NCI-H1048 (cell line): ENCODE results near the gene SALL4.
"Not testable (repeated sequence)": the region's sequence is repeated elsewhere in the genome, so short reads cannot be mapped to it uniquely, and the experiment has no call there.

Source experiments
- DNase-seq: peaks from one replicate; lab custom pipeline; 2025; lab: John Stamatoyannopoulos, UW

Gene SALL4

DNA sequence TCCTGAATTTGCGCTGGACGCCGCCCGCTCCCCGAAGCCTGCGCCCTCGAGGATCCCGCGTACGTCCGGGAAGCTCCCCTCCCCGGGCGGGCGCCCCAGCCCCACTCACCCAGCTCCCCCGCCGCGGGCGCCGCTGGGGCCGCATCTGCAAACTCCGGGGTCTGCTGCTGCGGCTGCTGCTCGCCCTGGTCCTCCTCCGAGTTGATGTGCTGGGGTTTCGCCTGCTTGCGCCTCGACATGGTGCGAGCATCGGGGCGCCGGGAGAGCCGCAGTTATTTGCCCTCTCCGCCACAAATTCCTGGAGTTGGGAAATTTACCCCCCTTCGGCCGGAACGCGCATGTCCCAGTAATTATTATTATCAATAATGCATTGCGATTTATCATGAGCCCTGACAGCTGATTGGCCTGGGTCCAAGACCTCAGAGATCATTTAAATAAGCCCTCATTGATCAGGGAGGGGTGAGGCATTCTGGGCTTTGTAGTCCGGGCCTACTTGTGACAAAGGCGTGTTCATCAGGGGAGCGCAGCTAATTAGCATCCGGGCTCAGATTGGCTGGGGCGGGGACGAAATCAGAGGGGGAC lies at the start of gene SALL4:
Gene SALL4 (minus strand): TSS at position 352 of the 582 bp plus-strand sequence. CDS start 113 bp downstream, at position 239.
- no peak for DNase-seq

DNA sequence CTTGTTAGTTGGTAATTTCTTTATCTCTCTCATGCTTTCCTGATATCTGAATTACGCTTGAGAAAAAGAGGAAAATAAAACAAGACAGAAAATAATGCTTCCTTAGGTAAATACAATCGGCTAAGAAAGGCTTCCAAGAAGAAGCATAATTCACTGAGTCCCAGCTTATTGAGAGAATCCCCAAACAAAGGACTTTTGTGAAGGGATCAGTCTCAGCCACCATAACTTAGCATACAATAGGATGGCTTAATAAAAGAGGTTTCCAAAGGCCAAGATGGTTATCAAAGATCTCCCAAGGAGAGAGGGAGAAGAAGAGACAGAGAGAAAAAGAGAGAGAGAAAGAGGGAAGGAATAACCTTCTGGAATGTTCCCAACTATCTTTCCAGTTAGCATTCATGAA lies 46.0 kb upstream of the SALL4 start:
- no peak for DNase-seq

GRCh38 chr20:51840865-51841264 lies 38.5 kb upstream of the SALL4 start:
- DNase-seq = no peak

DNA sequence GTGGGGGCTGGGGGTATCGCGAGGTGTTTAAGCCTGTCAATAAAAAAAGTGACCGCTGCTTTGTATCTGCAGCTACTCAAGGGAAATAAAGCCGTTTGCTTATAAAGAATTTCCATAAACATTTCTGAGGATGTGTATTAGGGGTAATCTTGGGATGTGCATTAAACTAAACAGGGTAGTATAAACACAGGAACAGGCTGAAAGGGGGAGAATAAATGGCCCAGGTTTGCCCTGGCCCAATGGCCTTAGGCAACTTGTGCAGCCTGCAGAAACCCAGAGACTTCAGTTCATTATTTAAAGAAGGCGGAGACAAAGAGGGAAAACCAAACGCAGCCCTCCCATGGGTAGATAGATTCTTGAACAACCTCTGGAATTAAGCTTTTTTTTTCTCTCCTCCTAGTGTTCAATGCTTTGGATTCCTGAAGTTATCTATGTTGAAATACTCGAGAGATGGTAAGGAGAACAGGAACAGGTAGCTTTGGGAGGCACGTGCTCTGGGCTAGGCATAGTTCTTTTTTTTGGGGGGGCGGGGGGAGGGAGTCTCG lies 35.6 kb upstream of the SALL4 start:
- DNase-seq = no peak

DNA sequence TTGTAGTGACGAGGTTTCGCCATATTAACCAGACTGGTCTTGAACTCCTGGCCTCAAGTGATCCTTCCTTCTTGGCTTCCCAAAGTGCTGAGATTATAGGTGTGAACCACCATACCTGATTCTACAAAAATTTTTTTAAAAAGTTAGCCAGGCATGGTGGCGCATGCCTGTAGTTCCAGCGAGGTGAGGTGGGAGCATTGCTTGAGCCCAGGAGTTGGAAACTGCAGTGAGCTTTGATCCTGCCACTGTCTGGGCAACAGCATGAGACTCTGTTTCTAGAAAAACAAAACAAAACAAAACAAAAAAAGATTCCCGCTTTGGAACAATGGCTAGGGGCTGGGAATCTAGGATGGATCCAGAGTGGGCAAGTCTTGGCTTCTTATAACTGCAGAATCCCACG lies 35.1 kb upstream of the SALL4 start:
- DNase-seq = no peak

DNA sequence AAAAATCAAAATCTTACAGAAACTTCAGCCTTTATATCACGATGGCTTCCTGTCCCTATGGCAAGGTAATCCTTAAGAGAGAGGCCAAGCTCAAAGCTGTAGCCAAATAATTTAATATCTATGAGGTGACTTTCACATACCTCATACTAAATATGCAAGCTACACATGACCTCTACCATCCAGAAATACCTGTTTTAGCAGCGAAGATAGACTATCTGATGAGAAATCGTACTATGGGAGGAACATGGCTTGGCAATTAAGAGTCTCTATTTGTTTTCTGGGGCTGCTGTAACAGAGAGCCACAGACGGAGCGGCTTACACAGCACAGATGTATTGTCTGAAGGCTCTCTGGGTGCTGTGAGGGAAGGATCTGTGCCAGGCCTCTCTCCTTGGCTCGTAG lies 31.0 kb upstream of the SALL4 start:
- DNase-seq = no peak

DNA sequence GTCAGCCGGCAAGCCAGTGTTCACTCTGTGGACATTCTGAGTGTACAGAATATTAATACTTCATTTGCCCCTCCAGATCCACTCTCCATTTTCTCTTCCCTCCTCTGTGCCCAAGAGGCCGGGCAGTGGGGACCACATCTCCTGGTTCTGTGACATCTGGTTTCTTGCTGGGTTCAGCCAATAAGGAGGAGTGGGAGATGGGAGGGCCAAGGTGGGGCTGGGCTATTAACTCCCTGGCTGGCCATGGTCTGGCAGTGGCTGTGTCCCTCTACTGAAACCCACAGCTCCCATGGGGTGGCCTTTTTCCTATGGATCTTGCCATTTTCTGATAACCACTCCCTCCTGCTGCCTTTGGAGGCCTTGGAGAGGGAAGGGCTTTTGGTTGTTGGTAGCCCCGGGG lies 30.0 kb upstream of the SALL4 start:
- no peak for DNase-seq

- DNase-seq = no peak
Measured at GRCh38 chr20:51831866-51832265, 29.5 kb upstream of the SALL4 start.

- DNase-seq = no peak
Measured at GRCh38 chr20:51830538-51830937, 28.2 kb upstream of the SALL4 start.

- DNase-seq = no peak
Measured at GRCh38 chr20:51828762-51829161, 26.4 kb upstream of the SALL4 start.

DNA sequence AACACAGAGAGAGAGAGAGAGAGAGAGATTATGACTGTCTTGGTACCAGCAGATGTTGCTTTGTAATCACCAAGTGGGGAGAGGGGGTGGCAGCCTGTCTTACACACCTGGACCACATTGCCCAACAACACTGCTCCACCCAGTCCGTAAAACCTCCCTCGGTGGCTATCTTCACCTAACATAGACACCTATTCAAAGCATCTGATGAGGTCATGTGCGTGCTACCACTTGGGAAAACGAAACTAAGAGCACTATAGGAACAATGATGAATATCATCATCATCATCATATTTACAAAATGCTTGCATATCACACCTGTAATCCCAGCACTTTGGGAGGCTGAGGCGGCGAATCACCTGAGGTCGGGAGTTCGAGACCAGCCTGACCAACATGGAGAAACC lies 24.1 kb upstream of the SALL4 start:
- no peak for DNase-seq

DNA sequence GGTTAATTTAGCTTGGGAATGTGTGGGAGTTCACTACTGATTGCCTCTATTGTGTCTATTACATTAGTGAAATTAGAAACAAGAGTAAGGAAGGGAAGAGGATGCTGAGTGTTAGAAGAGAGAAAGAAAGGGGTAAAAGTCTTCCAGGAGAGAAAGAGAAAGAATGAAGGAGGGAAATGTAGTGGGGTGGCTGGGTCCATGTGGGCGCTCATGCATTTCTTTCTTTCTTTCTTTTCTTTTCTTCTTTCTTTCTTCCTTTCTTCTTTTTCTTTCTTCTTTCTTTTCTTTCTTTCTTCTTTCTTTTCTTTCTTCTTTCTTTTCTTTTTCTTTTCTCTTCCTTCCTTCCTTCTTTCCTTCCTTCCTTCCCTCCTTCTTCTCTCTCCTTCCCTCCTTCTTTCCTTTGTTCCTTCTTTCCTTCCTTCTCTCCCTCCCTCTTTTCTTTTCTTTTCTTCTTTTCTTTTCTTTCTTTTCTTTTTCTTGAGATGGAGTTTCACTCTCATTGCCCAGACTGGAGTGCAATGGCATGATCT lies 16.2 kb upstream of the SALL4 start:
- no peak for DNase-seq

GRCh38 chr20:51816856-51817255 lies 14.5 kb upstream of the SALL4 start:
- not testable (repeated sequence) for DNase-seq

DNA sequence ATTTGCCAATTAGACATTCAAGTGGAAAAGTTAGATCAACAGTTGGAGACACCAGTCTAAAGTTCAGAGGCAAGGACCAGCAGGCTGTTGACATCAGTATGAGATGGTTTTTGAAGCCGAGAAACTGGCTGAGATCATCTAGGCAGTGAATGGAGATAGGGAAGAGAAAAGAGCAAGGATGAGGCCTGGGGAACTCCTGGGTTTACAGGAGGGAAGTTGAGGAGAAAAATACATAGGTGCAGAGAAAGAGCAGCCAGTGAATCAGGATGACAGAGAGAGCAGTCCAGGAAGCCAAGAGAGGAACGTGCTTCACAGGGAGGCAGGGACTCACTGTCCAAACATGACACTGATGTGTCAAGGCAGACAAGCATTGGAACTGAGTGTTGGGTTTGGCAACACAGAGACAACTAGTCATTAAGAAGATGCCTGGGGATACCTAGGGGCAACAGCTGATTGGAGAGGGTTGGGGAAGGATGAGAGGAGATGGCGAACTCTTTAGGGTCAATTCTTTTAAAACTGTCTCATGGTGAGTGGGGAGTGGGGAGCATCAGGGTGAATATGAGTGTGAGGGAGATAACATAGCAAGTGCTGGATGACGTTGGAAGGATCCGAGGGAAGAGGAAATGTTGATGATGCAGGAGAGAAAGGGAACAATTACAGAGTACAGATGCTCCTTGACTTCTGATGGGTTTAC lies 13.2 kb upstream of the SALL4 start:
- no peak for DNase-seq

GRCh38 chr20:51812861-51813260 lies 10.5 kb upstream of the SALL4 start:
- DNase-seq = no peak

DNA sequence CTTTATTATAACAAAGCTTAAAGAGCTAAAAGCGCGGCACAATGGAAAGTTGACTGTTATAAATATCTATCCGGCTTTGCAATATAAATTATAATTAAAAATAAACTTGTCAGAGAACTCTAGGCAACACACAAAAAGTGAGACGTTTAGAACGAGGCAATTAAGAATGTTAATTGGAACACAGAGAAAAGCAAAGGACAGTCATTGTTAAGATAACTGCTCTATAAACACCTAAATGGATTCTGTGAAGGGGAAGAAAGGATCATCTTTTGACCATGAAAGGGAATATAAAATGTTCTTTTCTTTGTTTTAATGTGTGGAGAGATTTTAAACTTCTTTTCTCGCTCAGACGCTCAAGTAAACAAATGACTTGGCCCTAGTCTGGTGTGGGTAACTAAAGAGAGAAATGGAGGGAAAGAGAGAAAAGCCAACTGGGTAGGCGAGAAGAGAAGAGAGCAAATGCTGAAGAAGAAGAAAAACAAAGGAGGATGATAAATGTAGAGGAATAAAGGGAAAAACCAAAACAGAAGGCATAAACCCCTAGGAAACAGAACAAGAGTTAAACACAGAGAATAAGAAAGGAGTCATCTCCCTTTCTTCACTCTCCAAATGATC lies 9.3 kb upstream of the SALL4 start:
- no peak for DNase-seq

DNA sequence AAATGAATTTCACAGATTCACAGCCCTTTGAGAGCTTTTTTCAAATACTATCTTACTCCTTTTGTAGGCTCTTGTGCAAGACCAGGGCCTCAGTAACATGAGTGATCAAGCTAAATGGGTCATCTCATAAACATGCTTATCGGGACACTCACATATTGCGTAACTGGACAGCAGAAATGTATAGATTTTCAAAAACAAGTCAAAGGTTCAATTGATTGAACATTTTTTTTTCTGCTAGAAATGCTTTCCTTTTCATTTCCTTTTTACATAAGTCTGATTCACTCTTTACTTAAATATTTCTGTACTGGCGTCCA lies 8.7 kb upstream of the SALL4 start:
- no peak for DNase-seq

DNA sequence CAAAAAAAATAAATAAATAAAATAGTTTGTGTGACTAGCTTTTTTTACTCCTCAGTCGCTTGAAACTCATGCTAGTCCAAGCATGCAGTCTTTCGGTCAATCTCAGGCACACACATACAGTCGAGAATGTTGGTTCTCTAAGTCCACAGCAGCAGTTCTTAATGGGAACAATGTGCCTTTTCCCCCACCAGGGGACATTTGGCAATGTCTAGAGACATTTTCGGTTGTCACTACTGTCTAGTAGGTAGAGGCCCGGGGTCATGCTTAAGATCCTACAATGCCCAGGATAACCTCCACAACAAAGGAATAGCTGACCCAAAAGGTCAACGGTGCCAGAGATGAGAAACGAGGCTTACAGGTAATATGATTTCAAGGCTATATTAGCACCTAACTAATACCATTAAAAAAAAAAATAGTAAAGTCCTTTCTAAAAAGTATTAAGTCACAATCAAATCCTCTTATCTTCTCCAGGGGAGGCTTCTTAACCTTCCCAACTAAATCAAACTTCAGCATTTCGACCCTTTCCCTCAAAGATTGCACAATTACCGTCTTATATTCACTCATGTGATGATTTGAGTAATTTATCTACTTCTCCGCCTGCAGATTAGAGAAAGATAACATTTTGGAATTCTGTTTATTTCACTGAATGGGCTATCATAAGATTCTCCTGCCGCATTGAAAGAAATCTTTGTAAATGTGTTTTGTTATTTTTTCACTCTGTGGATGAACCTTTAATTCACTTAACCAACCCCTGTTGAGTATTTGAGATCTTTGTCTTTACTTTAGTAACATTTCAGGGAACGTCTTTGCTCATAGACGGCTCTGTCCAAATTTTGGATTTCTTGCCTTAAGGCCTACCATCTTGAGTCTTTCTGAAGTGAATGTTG lies 8.1 kb upstream of the SALL4 start:
- no peak for DNase-seq

DNA sequence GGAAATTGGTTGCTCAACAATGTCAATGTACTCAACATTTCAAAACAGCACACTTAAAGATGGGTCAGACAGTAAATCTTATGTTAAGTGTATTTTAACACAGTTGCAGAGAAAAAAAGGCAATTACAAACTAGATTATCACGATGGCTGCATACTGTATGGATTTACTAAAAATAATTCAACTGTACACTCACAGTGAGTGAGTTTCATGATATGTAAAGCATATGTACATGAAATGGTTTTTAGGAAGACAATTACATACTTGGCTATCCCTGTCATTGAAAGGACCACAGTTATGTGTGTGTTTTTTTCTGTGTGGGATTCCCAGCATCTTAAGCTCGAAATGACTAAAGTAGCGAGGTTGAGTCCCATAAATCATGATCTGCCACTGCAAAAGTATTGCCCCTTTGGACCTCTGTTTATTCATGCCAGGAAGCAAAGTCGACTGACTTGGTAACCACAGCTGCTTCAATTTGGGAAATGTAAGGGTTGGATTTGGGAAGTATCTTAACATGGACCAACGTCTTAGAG lies 5.5 kb upstream of the SALL4 start:
- no peak for DNase-seq

DNA sequence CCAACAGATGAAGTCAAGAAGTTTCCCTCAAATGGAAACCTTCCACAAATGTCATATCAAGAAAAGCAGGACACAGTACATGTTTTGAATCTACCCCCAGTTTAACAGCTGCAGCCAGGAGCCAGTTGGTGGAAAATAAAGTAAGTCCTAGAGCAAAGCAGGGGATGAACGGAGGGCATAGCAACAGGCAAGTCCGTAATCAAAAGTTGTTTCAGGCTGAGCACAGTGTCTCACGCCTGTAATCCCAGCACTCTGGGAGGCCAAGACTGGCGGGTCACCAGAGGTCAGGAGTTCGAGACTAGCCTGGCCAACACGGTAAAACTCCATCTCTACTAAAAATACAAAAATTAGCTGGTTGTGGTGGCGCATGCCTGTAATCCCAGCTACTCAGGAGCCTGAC lies 2.4 kb upstream of the SALL4 start:
- no peak for DNase-seq

DNA sequence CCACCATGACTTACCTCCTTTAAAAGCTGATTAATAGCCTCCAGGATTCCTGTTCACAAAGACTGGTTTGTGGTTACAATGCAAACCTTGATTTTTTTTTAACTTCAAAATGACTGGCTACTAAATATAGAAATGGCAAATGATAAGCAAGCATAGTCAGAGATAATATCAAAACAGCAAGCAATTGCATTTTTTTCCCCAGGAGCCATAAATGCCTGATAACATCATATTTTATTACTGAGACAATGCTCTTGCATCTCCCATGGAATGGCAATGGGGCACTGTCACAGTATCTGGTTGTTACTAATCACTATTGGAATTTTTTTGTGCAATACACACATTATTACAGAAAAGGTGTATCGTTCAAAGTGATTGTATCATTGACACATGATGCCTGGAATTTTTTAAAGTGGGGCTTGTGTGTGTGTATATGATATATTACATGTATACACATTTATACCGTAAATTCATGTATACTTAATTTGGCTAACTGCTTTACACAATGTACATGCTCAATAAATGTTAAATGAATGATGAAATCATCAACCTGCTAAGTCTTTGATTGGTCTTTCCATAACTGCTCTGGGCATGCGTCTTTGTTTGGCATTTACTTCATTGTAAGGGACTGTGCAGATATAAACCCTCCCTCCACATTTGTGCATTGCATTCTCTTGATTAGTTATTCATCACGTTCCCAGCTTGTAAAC lies 980 bp upstream of the SALL4 start:
- no peak for DNase-seq

DNA sequence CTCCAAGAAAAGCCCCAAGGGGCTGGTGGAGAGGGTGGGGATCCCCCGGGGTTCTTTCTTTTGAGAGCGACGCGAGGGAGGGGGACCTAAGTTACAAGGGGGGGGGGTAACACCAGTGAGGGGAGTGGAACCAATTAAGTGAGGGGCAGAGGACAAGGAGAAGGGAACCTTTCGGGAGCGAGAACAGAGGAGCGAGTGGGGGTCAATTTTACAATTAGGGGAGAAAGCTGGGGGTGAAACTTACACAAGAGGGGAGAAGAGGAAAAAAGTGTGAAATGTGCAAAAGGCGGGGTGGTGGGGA lies 548 bp downstream of the SALL4 start:
- DNase-seq = no peak
